K562 treated with DMSO at 1 percent for 12 hours (cell line): ENCODE results near the gene FBXO40. TPM values are rescaled to one million over a fixed set of nuclear protein-coding genes. Genes with fewer than 3 reads are reported as not detected.

Source experiments
- total RNA-seq: library from RNA; unstranded; fragments of 300-600 nt; gene quantifications from 2 replicates; pipeline ENCODE4 v1.2.3, GENCODE V29; 2022; ENCODE audit not compliant: insufficient read depth

Gene FBXO40
- not detected in 2 replicates for total RNA-seq

GRCh38 chr3:121592856-121593702 lies at the start of gene FBXO40:
Gene FBXO40, plus strand, starts transcription at chr3:121593379. Its CDS starts 27,197 bp downstream, at chr3:121620576.

DNA sequence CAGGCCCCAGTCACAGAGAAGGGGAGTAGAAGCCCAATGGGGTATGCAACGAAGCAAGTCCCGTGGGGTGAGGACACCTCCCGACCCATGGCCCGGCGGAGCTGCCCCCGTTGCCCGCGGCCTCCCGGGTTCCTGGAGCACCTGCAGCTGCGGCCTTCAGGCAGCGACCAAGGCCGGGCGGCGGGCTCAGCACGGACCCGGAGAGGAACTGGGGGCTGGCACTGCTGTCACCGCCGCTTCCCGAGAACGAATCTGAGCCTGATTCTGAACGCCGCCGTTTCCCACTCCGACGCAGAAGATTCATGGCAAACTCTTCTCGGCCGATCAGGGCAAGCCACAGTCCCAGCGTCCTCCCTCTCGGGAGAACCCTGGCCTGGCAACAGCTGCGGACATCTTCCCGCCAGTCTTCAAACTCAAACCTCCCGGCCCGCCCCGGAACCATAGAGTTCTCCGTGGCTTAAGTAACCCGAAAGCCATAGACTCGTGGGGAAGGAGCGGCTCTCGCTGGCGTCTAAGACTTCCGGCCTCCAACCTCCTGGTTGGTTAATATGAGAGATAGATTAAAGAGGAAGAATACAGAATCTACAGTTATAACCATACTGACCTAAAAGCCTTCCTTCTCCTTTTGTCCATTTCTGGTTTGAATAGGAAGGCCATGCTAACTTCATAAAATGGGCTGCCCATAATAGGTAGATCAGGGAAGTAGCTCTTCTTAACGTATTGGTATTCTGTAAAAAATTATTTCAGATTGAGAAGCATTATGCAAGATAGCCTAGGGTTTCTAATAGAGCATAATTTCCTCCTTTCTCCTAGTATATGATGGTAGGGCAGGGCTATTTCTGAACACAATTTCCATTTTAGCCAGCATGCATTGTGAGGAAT lies 47.4 kb upstream of the FBXO40 start, which contains the start of gene POLQ:
POLQ (minus strand) TSS at position 415 of the 882 bp plus-strand sequence; CDS start at position 304, 111 bp downstream.

GRCh38 chr3:121567649-121568048 lies 25.5 kb upstream of the FBXO40 start, which contains the start of gene ARGFX:
Gene ARGFX, plus strand, starts transcription at chr3:121567949. Its CDS starts 2,765 bp downstream, at chr3:121570714.

DNA sequence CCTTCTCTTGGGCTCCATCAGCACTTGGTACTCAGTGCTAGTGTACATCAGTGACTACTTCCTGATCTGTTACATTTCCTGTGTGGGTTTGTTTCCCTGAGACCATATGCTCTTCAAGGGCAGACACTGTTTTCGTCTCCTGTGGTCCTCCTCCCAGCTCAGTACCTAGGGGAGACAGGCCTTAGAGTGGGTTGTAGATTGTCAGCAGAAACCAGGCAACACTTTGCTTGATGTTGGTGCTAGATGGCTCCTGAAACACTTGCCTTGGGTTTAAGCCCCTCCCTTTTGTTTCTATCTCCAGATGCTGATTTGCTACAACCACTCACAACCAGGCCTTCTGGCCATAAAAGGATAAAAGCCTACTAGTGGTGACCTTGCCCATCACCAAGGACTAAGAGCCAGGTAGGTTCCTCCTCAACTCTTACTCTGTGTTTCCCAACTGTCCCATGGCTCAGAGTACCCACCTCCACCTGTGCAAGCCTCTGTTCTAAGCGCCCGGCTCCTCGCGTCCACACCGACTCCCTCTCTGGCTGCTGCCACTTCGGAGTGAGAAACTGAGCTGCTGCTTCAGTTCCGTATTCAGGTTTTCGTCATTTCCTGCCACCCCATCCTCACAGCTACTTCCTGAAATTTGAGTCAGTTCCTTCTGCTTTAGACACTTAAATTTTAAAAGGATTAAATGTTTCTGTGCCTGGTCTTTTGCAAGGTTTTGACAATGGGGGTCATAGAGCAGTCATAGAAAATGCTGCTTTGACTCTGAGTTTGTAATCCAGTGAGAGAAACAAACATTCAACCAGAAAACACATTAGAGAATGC lies 67.4 kb downstream of the FBXO40 start, which contains the start of gene HCLS1:
HCLS1 (minus strand) TSS at position 548 of the 816 bp plus-strand sequence. CDS start 2,556 bp downstream, outside the sequence.

Other genes with a start within 250 kb of the FBXO40 start
- 1.3 and 5.7 TPM in 2 replicates for gene POLQ, start 47.4 kb upstream of the FBXO40 start, total RNA-seq
- not detected in 2 replicates for gene ARGFX, start 25.4 kb upstream of the FBXO40 start, total RNA-seq
- gene HCLS1, start 67.5 kb downstream of the FBXO40 start, total RNA-seq: 49.7 and 53.0 TPM in 2 replicates
- 4.5 and 16.9 TPM in 2 replicates for gene GOLGB1, start 156.4 kb downstream of the FBXO40 start, total RNA-seq
- 15.9 and 34.7 TPM in 2 replicates for gene IQCB1, start 241.7 kb downstream of the FBXO40 start, total RNA-seq
- 7.3 and 11.0 TPM in 2 replicates for gene EAF2, start 241.8 kb downstream of the FBXO40 start, total RNA-seq